PFSK-1 (cell line): Measurements from ENCODE around the gene STXBP5.

Experiments
- FOXP2 ChIP-seq: optimal IDR thresholded peaks from 2 replicates; pipeline ENCODE3; 2011; ENCODE audit warnings: borderline replicate concordance, control low read depth, inconsistent platforms; ENCODE audit not compliant: insufficient read depth; ENCODE audit errors: extremely low read length, extremely low read depth
- POLR2AphosphoS5 ChIP-seq: IDR thresholded peaks from 2 replicates; pipeline ENCODE4 v1.6.1; 2012; ENCODE audit warnings: low read depth, mild to moderate bottlenecking, control low read depth, low read length, moderate library complexity
- SIN3A ChIP-seq: IDR thresholded peaks from 2 replicates; pipeline ENCODE4 v1.6.1; 2012; ENCODE audit warnings: mild to moderate bottlenecking, low read length, moderate library complexity, borderline replicate concordance; ENCODE audit not compliant: insufficient read depth
- TAF1 ChIP-seq: IDR thresholded peaks from 2 replicates; pipeline ENCODE4 v1.6.1; 2012; ENCODE audit warnings: low read length, control low read depth, borderline replicate concordance; ENCODE audit not compliant: insufficient read depth
- TF ChIP-seq, protein P1 (sequence below), 2 experiments: IDR thresholded peaks; 2 replicates each; pipeline versions ENCODE4 v1.6.1 to v1.8.0; 2011 to 2012; ENCODE audit warnings: low read depth in 2 of 2, low read length in 2 of 2, control low read depth in 1 of 2, inconsistent platforms in 1 of 2, mild to moderate bottlenecking in 1 of 2, moderate library complexity in 1 of 2; ENCODE audit not compliant: insufficient read depth in 1 of 2

The STXBP5 gene

GRCh38 chr6:147167576-147168461 lies 36.4 kb upstream of the STXBP5 start:
- no peak for TF ChIP-seq SIN3A
- no peak for TF ChIP-seq POLR2AphosphoS5
- TF ChIP-seq, protein P1, sequence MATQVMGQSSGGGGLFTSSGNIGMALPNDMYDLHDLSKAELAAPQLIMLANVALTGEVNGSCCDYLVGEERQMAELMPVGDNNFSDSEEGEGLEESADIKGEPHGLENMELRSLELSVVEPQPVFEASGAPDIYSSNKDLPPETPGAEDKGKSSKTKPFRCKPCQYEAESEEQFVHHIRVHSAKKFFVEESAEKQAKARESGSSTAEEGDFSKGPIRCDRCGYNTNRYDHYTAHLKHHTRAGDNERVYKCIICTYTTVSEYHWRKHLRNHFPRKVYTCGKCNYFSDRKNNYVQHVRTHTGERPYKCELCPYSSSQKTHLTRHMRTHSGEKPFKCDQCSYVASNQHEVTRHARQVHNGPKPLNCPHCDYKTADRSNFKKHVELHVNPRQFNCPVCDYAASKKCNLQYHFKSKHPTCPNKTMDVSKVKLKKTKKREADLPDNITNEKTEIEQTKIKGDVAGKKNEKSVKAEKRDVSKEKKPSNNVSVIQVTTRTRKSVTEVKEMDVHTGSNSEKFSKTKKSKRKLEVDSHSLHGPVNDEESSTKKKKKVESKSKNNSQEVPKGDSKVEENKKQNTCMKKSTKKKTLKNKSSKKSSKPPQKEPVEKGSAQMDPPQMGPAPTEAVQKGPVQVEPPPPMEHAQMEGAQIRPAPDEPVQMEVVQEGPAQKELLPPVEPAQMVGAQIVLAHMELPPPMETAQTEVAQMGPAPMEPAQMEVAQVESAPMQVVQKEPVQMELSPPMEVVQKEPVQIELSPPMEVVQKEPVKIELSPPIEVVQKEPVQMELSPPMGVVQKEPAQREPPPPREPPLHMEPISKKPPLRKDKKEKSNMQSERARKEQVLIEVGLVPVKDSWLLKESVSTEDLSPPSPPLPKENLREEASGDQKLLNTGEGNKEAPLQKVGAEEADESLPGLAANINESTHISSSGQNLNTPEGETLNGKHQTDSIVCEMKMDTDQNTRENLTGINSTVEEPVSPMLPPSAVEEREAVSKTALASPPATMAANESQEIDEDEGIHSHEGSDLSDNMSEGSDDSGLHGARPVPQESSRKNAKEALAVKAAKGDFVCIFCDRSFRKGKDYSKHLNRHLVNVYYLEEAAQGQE (IDR thresholded peaks at IDR 0.05; ENCODE audit: insufficient read depth in 1 of 2, low read depth in 2 of 2, low read length in 2 of 2) = no peak
- TF ChIP-seq FOXP2 = no peak
- no peak for TF ChIP-seq TAF1

DNA sequence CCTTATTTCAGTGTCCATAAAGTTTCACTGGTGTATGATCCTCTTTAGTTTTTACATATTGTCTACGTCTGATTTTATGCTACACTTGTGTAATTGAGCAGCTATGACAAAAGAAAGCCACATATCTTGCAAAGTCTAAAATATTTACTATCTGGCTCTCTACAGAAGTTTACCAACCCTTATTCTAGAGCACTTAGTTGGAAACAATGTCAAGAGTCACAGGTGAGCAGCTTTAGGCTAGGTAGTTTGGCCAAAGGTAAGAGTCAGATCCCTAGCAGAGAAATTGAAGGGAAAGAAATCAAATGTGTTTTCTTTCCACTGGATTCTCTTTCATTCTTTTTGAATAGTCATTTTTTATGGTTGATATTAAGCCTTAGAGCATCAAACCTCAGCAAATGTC lies 34.7 kb upstream of the STXBP5 start:
- TF ChIP-seq, protein P1 (IDR thresholded peaks at IDR 0.05; ENCODE audit: insufficient read depth in 1 of 2, low read depth in 2 of 2, low read length in 2 of 2) = no peak
- TF ChIP-seq SIN3A (no peak), POLR2AphosphoS5 (no peak), FOXP2 (no peak), TAF1 (no peak)

DNA sequence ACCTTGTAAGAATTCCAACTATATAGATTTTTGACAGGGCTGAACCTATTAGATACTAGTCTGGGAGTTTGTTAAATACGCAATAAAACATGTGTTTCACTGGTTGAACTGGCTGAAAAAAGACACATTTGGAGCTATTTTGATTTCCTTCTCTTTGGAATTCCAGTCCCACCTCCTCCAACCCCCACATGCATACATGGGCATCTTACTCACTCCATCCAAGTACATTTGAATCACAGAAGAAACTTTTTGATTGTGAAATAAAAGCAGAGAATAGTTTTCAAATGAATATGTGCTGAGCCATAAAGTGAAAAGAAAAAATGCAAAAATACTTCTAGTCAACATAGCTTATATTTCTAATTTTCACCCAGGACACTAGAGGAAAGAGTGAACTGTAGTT lies 33.9 kb upstream of the STXBP5 start:
- TF ChIP-seq, protein P1 (IDR thresholded peaks at IDR 0.05; ENCODE audit: insufficient read depth in 1 of 2, low read depth in 2 of 2, low read length in 2 of 2) = no peak
- TF ChIP-seq POLR2AphosphoS5 (no peak), TAF1 (no peak), FOXP2 (no peak), SIN3A (no peak)

GRCh38 chr6:147173140-147173539 lies 31.1 kb upstream of the STXBP5 start:
- TF ChIP-seq FOXP2 (no peak), TAF1 (no peak), POLR2AphosphoS5 (no peak), SIN3A (no peak)
- TF ChIP-seq, protein P1 (IDR thresholded peaks at IDR 0.05; ENCODE audit: insufficient read depth in 1 of 2, low read depth in 2 of 2, low read length in 2 of 2) = no peak
